NT2/D1 (cell line): ENCODE results near the gene ZNF768.

Experiments used
- SUZ12 ChIP-seq: IDR thresholded peaks from 2 replicates; pipeline ENCODE4 v1.6.1; 2011; ENCODE audit not compliant: insufficient read length, insufficient read depth; ENCODE audit errors: extremely low read depth
- YY1 ChIP-seq: IDR thresholded peaks from 2 replicates; pipeline ENCODE4 v1.6.1; 2011; ENCODE audit not compliant: insufficient read length, insufficient read depth
- ZNF274 ChIP-seq: IDR thresholded peaks from 2 replicates; pipeline ENCODE4 v1.6.1; 2011; ENCODE audit warnings: mild to moderate bottlenecking, low read depth, low read length

DNA sequence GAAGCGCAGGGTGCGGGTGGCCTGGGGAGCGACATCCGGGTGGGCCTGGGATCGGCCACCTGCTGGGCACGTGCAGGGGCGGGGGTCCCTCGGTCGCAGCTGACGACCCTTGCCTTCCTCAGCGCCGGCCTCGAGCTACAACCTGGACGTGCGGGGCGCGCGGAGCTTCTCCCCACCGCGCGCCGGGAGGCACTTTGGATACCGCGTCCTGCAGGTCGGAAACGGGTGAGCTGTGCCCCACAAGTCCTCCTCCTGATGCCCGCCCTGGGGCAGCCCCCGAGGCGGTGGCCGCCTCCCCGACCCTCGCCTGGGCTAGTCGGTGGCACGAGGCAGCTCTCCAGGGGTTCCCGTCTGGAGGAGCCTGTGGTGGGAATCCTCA lies 52.3 kb downstream of the ZNF768 start:
- TF ChIP-seq ZNF274, result no peak
- TF ChIP-seq SUZ12, result no peak
- no peak for TF ChIP-seq YY1
